Measurements from ENCODE around the gene PARP9. TPM values are rescaled to one million over a fixed set of nuclear protein-coding genes. Genes with fewer than 3 reads are reported as not detected.
"Not testable (repeated sequence)": the region's sequence is repeated elsewhere in the genome, so short reads cannot be mapped to it uniquely, and the experiment has no call there.

Gene PARP9
- total RNA-seq, 3 donors from 2014 or later: 18.2 to 30.9 (median 20.3) TPM

DNA sequence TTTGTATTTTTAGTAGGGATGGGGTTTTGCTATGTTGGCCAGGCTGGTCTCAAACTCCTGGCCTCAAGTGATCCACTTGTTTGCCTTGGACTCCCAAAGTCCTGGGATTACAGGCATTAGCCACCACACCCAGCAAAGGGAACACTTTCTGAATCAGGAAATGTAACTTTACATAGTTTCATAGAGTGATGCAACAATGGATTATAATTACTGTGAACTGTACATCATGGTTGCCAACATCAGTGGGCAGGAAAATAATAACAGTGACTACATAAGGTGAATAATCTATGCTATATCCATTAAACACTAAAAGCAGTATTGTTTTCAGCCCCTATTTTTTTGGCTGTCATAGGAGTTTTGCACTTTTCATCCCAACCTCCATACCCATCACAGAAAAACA lies 44.4 kb downstream of the PARP9 start:
- DNase-seq (no peak), ATAC-seq (no peak)
- H3K36me3 Mint-ChIP-seq (ENCODE audit: insufficient read depth): no peaks in the 10 kb centered on the region

DNA sequence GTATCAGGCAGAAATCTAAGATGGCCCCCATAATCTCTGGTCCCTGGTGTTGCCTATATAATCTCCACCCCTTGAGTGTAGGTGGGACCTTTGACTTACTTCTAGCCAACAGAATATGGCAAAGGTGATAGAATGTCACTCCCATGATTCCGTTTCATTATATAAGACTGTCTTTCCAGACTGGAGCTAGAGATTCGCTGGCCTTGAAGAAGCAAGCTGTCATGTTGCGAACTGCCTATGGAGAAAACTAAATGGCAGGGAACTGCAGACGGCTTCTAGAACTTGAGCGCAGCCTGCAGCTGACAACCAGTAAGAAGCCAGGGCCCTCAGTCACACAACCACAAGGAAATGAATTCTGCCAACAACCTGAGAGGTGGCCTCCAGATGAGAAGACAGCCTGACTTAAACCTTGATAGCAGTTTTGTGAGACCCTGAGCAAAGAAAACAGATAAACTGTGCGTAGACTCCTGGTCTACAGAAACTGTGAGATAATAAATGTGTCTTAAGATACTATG lies 47.2 kb downstream of the PARP9 start:
- no peaks in the 10 kb centered on the region for H3K9me3 Mint-ChIP-seq
- DNase-seq: no peak
- no peaks in the 10 kb centered on the region for H3K27me3 Mint-ChIP-seq (ENCODE audit: low read depth)
- H3K4me3 Mint-ChIP-seq: no peak overlapping the region
- peaks cover 16% of the 10 kb centered on the region for H3K4me1 Mint-ChIP-seq (ENCODE audit: low read depth)
- peaks cover 2% of the 10 kb centered on the region for H3K36me3 Mint-ChIP-seq (ENCODE audit: insufficient read depth)
- ATAC-seq: no peak

More for the DNA sequence above, 44.4 kb downstream of the PARP9 start:
- Mint-ChIP-seq H3K9me3 (no peaks in the 10 kb centered on the region), H3K4me3 (no peak overlapping the region), H3K4me1 (ENCODE audit: low read depth) (peaks cover 3% of the 10 kb centered on the region), H3K27me3 (ENCODE audit: low read depth) (no peaks in the 10 kb centered on the region)

DNA sequence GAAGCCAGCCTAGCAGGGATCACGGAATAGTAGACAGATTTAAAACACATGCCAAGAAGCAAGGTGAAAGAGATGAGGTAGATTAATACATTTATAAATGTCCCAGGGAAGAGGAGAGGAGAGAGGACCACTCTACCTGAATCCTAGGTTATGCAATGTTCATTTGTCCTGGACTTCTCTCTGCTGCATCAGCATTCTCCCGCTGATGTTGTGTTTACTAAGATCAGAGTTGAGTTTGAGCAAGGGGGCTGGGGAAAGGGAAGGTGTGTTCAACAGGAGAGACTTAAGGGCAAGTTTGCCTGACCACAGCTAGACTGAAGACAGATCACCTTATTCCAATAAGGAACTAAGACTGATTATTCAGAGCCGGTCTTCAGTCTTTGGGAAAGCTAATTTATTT lies 48.2 kb downstream of the PARP9 start:
- peaks cover 27% of the 10 kb centered on the region for H3K4me1 Mint-ChIP-seq (ENCODE audit: low read depth)

DNA sequence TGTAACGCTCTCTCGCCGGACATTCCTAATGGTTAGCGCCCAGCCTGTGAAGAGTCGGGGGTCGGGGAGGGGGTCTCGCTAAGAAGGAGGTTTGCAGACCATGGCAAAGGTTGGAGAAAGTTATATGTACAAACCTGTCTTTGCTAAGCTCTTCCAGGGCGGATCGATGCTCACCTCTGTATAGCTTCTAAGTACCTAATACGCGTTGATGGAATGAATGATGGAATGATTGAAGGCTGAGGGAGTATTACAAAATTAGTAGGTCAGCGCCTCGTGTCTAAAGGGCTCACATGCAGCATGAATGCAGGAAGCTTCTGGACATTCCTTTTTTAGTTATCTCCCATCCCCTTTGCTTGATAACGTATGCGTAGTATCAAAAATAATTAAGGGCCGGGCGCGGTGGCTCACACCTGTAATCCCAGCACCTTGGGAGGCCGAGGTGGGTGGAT lies 49.1 kb downstream of the PARP9 start:
- peak overlapping the region; percentile 84 for H3K4me3 Mint-ChIP-seq
- no peaks in the 10 kb centered on the region for H3K27me3 Mint-ChIP-seq (ENCODE audit: low read depth)
- ATAC-seq: no peak
- H3K36me3 Mint-ChIP-seq (ENCODE audit: insufficient read depth): peaks cover 12% of the 10 kb centered on the region
- no peak for DNase-seq
- H3K9me3 Mint-ChIP-seq: peaks cover 2% of the 10 kb centered on the region
- peaks cover 34% of the 10 kb centered on the region for H3K4me1 Mint-ChIP-seq (ENCODE audit: low read depth)

More for the DNA sequence above, 48.2 kb downstream of the PARP9 start:
- no peak overlapping the region for H3K4me3 Mint-ChIP-seq
- no peaks in the 10 kb centered on the region for H3K9me3 Mint-ChIP-seq
- peaks cover 7% of the 10 kb centered on the region for H3K36me3 Mint-ChIP-seq (ENCODE audit: insufficient read depth)
- no peak for DNase-seq
- ATAC-seq: no peak
- H3K27me3 Mint-ChIP-seq (ENCODE audit: low read depth): no peaks in the 10 kb centered on the region

DNA sequence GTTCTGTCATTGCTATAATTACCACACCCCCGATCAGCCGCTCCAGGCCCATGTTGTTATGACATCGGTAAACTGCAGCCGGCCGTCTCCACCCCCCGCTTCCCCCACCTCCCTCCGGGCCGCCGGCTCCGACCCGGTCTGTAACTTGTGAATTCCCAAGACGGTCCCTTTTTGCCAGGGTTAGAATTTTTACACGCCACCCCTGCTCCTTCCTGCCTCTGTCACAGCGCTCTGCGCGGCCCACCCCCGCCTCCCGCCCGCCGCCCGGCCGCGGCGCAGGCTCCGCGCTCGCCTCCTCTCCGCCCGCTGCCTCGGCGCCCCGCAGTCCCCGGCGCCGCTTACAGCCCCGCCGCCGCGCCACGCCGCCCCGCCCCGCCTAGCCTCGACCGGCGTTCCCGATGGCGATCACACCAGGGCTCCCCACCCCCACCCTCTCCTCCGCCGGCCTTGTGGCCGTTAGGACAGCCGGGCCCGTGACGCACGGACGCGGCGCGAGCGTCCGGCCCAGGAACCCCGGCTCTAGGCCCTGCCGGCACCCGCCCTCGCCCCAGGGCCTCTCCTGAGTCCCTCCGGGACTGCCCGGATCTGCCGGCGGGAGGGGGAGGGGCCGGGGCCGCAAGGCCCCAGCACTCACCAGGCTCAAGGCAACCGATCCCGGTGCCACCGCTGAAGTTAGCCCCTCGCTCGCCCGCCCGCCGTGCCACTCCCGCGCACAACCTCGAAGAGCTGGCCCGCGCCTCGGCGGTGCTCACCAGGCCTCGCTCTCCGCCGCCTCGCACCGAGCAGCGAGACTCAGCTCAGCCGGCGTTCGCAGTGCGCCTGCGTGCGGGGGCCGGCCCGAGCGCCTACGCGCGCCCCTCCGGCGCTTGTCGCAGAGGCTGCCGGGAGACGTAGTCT lies 49.7 kb downstream of the PARP9 start, which contains the start of gene KPNA1:
Gene KPNA1, minus strand, starts transcription at position 817 of the 897 bp plus-strand sequence. CDS start 18,374 bp downstream, outside the sequence.
- DNase-seq: peak; percentile 82
- ATAC-seq: peak; percentile 86 to 87
- Mint-ChIP-seq H3K4me3 (peak within 1 kb of the TSS; percentile 85), H3K27me3 (ENCODE audit: low read depth) (no peaks in the 10 kb centered on the region), H3K36me3 (ENCODE audit: insufficient read depth) (peaks cover 18% of the 10 kb centered on the region), H3K4me1 (ENCODE audit: low read depth) (peaks cover 41% of the 10 kb centered on the region), H3K9me3 (peaks cover 7% of the 10 kb centered on the region)

DNA sequence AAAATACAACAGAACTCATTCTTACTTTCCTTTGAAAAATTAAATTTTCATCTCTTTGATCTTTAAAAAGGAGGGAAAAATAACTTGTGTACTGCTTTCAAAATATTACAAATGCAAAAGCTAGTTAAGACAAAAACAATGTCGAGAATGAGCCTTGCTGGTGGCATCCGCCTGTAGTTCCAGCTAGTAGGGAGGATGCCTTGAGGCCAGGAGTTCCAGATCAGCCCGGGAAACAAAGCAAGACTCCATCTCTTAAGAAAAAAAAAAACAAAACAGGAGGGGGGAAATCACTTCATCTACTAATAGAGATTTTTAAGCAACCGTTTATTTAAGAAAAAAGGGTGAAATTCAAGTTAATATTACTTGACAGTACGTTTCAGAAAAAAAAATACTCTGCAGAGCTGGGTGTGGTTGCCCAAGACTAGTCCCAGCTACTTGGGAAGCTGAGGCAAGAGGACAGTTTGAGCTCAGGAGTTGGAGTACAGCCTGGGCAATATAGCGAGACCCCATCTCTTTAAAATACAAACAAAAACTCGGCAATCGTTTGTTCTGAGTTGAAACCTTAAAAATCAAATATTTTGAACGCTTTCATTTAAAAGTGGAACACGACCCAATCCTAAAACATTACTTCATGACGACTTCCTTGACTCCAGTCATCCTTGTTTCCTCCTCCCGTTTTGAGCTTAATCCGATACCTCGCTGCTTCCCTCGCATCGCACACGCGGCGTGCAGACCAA lies 50.5 kb downstream of the PARP9 start:
- ATAC-seq: no peak
- H3K4me1 Mint-ChIP-seq (ENCODE audit: low read depth): peaks cover 47% of the 10 kb centered on the region
- peaks cover 18% of the 10 kb centered on the region for H3K36me3 Mint-ChIP-seq (ENCODE audit: insufficient read depth)
- DNase-seq: no peak
- peak overlapping the region; percentile 85 for H3K4me3 Mint-ChIP-seq
- no peaks in the 10 kb centered on the region for H3K27me3 Mint-ChIP-seq (ENCODE audit: low read depth)
- H3K9me3 Mint-ChIP-seq: peaks cover 7% of the 10 kb centered on the region

DNA sequence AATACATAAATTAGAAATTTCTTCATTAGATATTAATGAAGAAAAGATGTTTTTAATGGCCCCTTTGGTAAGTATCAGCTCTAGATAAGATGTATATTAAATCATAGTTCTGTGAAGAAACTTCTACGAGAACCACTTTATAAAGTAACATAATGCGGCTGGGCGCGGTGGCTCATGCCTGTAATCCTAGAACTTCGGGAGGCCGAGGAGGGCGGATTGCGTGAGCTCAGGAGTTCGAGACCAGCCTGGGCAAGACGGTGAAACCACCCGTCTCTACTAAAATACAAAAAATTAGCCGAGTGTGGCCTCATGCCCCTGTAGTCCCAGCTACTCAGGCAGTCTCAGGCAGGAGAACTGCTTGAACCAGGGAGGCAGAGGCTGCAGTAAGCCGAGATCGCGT lies 51.8 kb downstream of the PARP9 start:
- Mint-ChIP-seq H3K36me3 (ENCODE audit: insufficient read depth) (peaks cover 18% of the 10 kb centered on the region), H3K27me3 (ENCODE audit: low read depth) (no peaks in the 10 kb centered on the region), H3K9me3 (peaks cover 7% of the 10 kb centered on the region), H3K4me3 (peak overlapping the region; percentile 21), H3K4me1 (ENCODE audit: low read depth) (peaks cover 57% of the 10 kb centered on the region)
- ATAC-seq (no peak), DNase-seq (no peak)

DNA sequence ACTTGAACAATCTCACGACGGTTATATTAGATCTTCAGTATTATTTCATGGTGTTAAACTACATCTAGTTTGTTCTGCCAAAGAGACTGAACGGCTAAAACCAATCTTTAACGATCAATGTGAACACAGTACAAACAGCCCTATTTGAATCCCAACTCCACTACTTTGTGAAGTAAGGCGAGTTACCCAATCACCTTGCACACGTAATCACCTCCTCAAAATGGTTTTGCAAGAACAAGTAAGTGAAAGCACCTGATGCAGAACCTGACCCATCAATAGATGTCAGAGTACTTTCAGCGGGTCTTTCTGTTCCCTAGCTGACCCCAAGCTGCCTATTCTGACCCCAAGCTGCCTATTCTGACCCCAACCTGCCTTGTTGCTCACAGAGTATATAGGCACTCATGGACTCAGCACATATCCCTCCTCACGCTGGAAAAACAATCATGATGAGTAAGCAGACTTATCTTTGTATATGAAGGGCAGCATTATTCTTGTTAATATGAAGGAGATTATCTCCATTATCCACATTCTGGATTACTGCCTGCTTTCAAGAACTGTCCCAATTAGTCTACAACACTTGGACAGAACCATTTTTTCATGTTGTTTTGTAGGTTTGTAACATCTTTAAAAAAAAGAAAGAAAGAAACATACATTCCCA lies 53.1 kb downstream of the PARP9 start:
- no peak for ATAC-seq
- no peak overlapping the region for H3K4me3 Mint-ChIP-seq

DNA sequence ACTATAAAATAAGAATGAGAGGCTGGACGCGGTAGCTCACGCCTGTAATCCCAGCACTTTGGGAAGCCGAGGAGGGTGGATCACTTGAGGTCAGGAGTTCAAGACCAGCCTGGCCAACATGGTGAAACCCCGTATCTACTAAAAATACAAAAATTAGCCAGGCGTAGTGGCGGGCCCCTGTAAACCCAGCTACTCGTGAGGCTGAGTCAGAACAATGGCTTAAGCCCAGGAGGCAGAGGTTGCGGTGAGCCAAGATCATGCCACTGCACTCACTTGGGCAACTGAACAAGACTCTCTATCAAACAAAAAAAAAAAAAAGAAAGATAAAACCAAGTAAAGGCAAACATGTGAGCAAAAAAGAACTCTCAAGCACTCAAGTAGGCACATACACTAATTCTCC lies 55.2 kb downstream of the PARP9 start:
- not testable (repeated sequence) for DNase-seq, ATAC-seq
- H3K4me1 Mint-ChIP-seq (ENCODE audit: low read depth): peaks cover 75% of the 10 kb centered on the region

More for the DNA sequence above, 53.1 kb downstream of the PARP9 start:
- Mint-ChIP-seq H3K4me1 (ENCODE audit: low read depth) (peaks cover 64% of the 10 kb centered on the region), H3K36me3 (ENCODE audit: insufficient read depth) (peaks cover 18% of the 10 kb centered on the region), H3K9me3 (peaks cover 7% of the 10 kb centered on the region), H3K27me3 (ENCODE audit: low read depth) (no peaks in the 10 kb centered on the region)
- DNase-seq: no peak

DNA sequence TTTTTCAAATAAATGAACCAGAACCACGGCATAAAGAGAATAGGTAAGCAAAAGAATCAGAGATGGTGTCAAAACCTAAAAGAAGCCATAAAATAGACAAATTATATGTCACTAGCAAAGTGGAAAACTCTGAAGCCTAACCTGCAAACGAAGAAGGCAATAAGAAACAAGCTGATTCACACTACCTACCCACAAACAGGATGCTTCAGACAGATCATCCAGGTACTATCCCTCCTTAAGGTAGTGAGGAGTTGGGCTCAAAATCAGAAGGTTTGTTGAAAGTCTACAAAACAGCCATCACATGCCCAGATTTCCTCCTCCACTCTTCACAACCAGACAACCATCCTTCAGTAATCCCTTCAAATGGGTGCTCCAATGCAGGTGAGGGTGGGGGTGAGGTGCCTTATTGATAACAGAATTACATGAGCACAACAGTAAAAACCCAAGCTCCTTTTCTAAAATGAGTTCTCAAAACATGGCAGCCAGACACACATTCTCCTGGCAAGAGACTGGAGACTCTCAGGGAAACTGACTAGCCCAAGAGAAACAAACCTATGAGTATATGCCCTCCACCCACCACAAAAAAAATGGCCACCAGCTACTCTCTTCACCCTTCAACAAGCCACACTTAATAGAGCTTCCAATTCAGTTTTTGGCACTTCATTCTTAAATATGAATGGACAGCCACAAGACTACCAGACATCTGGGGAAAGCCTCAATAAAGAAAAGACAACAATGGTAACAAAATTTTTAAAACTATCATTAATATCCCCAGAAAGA lies 55.8 kb downstream of the PARP9 start:
- H3K9me3 Mint-ChIP-seq: peaks cover 7% of the 10 kb centered on the region
- peaks cover 27% of the 10 kb centered on the region for H3K36me3 Mint-ChIP-seq (ENCODE audit: insufficient read depth)
- ATAC-seq: peak; percentile 67 to 70
- peaks cover 77% of the 10 kb centered on the region for H3K4me1 Mint-ChIP-seq (ENCODE audit: low read depth)
- no peaks in the 10 kb centered on the region for H3K27me3 Mint-ChIP-seq (ENCODE audit: low read depth)
- H3K4me3 Mint-ChIP-seq: no peak overlapping the region
- no peak for DNase-seq

More for the DNA sequence above, 55.2 kb downstream of the PARP9 start:
- H3K36me3 Mint-ChIP-seq (ENCODE audit: insufficient read depth): peaks cover 27% of the 10 kb centered on the region
- not testable (repeated sequence) for H3K27me3 Mint-ChIP-seq (ENCODE audit: low read depth); H3K9me3 Mint-ChIP-seq; H3K4me3 Mint-ChIP-seq

DNA sequence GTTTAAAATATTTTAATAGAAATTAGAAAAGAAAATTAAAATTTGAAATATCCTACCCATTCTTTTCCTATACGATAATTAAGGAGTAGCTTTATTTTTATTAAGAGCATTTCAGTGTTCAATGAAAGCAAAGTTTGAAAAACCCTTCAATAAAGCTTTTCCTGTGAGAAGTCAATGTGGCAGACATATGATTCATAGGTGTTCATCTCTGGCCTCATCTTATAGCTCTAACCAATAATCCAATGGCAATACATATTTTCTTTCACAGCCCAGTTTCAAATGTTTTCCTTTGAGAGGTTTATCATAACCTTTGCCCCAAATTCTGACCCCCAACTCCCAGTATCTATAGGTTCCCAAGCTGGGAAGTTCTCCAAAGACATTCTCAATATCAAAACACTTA lies 57.6 kb downstream of the PARP9 start:
- H3K4me1 Mint-ChIP-seq (ENCODE audit: low read depth): peaks cover 79% of the 10 kb centered on the region
- ATAC-seq (peak; percentile 54 to 66), DNase-seq (no peak)

DNA sequence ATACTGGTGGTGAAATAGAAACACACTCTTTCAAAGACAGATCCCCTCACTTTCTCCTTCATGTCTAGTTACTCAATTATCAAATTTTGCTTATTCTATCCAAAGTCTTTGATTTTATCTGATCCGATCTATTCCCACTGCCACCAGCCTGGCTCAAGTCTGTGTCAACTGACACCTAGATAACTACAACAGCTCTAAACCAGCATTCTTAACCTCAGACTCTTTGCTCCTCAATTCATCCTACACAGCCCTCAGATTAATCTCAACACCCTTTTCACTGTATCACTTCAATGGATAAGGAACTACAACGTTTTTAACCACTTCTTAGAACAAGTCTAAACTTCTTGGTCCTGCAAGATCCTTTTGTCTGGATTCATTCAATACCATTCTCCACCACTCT lies 58.4 kb downstream of the PARP9 start:
- ATAC-seq (no peak), DNase-seq (no peak)
- no peak overlapping the region for H3K4me3 Mint-ChIP-seq
- peaks cover 24% of the 10 kb centered on the region for H3K36me3 Mint-ChIP-seq (ENCODE audit: insufficient read depth)
- H3K27me3 Mint-ChIP-seq (ENCODE audit: low read depth): no peaks in the 10 kb centered on the region
- H3K4me1 Mint-ChIP-seq (ENCODE audit: low read depth): peaks cover 79% of the 10 kb centered on the region
- peaks cover 7% of the 10 kb centered on the region for H3K9me3 Mint-ChIP-seq

More for the DNA sequence above, 57.6 kb downstream of the PARP9 start:
- H3K9me3 Mint-ChIP-seq: peaks cover 7% of the 10 kb centered on the region
- H3K4me3 Mint-ChIP-seq: no peak overlapping the region
- peaks cover 23% of the 10 kb centered on the region for H3K36me3 Mint-ChIP-seq (ENCODE audit: insufficient read depth)
- H3K27me3 Mint-ChIP-seq (ENCODE audit: low read depth): no peaks in the 10 kb centered on the region

DNA sequence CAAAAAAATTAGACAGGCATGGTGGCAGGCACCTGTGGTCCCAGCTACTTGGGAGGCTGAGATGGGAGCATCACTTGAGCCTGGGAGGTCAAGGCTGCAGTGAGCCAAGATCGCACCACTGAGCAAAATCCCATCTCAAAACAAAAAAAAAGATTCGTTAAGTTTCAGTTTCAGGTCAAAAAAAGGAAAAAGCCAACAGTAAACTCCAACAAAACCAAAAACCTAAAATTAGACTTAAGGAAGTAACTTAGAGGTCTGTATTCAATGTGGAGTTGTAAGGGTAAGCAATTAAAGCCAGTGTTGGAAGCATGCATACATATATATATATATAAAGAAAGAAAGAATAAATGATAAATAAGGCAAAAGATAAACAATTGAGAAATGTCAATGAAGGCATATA lies 61.2 kb downstream of the PARP9 start:
- peaks cover 70% of the 10 kb centered on the region for H3K4me1 Mint-ChIP-seq (ENCODE audit: low read depth)
- DNase-seq: no peak
- no peaks in the 10 kb centered on the region for H3K27me3 Mint-ChIP-seq (ENCODE audit: low read depth)
- no peaks in the 10 kb centered on the region for H3K9me3 Mint-ChIP-seq
- peaks cover 14% of the 10 kb centered on the region for H3K36me3 Mint-ChIP-seq (ENCODE audit: insufficient read depth)
- no peak overlapping the region for H3K4me3 Mint-ChIP-seq
- no peak for ATAC-seq
